ENCODE results near the gene COL9A1. TPM values are rescaled to one million over a fixed set of nuclear protein-coding genes. Genes with fewer than 3 reads are reported as not detected.
"Not testable (repeated sequence)": the region's sequence is repeated elsewhere in the genome, so short reads cannot be mapped to it uniquely, and the experiment has no call there.

The COL9A1 gene
- polyA plus RNA-seq, 2 of the 4 experiments (the other 2 are of a cell fraction): 0.03 TPM; not detected in 1

DNA sequence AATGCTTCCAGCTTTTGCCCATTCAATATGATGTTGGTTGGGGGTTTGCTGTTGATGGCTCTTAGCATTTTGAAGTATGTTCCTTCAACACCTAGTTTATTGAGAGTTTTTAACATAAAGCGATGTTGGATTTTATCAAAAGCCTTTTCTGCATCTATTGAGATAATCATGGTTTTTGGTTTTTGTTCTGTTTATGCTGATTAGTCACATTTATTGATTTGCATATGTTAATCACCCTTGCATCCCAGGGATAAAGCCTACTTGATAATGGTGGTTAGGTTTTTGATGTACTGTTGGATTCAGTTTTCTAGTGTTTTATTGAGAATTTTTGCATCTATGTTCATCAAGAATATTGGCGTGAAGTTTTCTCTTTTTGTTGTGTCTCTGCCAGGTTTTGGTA, 40.4 kb upstream of the COL9A1 start:
- Histone ChIP-seq H3K4me2 (no peak overlapping the region), H3K4me3 (no peak overlapping the region), H3K9me3 (no peaks in the 10 kb centered on the region), H3K4me1 (peaks cover 5% of the 10 kb centered on the region; the same call in 1 of the 3 replicates), H3K27ac (no peak overlapping the region)
- FAIRE-seq (no peak), ATAC-seq (no peak), DNase-seq (ENCODE audit: low read depth in 1 of 2, low spot score in 1 of 2) (no peak)
- CTCF ChIA-PET: interaction anchor here (1.3 kb wide), 1 partner anchor 28 kb away, joined by 3 read pairs; no protein-coding TSS in a partner anchor
- POLR2A ChIA-PET: no interaction called here
- 72% methylated on average over 2 of the region's 2 CpGs for WGBS (ENCODE audit: missing lambda C conversion rate)
- TF ChIP-seq EP300 (IDR thresholded peaks at IDR 0.05) (no peak), RFX5 (IDR thresholded peaks at IDR 0.05) (no peak), CHD2 (IDR thresholded peaks at IDR 0.05; ENCODE audit: low read length, partially characterized antibody) (no peak), RNF2 (IDR thresholded peaks at IDR 0.05; ENCODE audit: borderline replicate concordance, low read depth) (no peak), FOSB (CRISPR knock-in tag; IDR thresholded peaks at IDR 0.05) (no peak), MAFK (IDR thresholded peaks at IDR 0.05; ENCODE audit: partially characterized antibody) (peak; percentile 67)
- TF ChIP-seq, protein P1, sequence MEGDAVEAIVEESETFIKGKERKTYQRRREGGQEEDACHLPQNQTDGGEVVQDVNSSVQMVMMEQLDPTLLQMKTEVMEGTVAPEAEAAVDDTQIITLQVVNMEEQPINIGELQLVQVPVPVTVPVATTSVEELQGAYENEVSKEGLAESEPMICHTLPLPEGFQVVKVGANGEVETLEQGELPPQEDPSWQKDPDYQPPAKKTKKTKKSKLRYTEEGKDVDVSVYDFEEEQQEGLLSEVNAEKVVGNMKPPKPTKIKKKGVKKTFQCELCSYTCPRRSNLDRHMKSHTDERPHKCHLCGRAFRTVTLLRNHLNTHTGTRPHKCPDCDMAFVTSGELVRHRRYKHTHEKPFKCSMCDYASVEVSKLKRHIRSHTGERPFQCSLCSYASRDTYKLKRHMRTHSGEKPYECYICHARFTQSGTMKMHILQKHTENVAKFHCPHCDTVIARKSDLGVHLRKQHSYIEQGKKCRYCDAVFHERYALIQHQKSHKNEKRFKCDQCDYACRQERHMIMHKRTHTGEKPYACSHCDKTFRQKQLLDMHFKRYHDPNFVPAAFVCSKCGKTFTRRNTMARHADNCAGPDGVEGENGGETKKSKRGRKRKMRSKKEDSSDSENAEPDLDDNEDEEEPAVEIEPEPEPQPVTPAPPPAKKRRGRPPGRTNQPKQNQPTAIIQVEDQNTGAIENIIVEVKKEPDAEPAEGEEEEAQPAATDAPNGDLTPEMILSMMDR (IDR thresholded peaks at IDR 0.05): no peak

- H3K4me2 ChIP-seq; DNase-seq (ENCODE audit: low read depth in 1 of 2, low spot score in 1 of 2); POLR2A ChIA-PET; H3K9me3 ChIP-seq; FAIRE-seq; CTCF ChIA-PET; H3K4me3 ChIP-seq; H3K27ac ChIP-seq; ATAC-seq; H3K4me1 ChIP-seq: not testable (repeated sequence)
- 54% methylated on average over 2 of the region's 2 CpGs for WGBS (ENCODE audit: missing lambda C conversion rate)
These were observed 36.9 kb upstream of the COL9A1 start for GRCh38 chr6:70339810-70340209.

GRCh38 chr6:70338775-70339174, 35.9 kb upstream of the COL9A1 start:
- DNase-seq (ENCODE audit: low read depth in 1 of 2, low spot score in 1 of 2) (no peak), ATAC-seq (no peak), FAIRE-seq (no peak)
- Histone ChIP-seq H3K4me3 (no peak overlapping the region), H3K27ac (no peak overlapping the region), H3K4me1 (no peaks in the 10 kb centered on the region), H3K9me3 (no peaks in the 10 kb centered on the region), H3K4me2 (no peak overlapping the region)
- ChIA-PET POLR2A (no interaction called here), CTCF (no interaction called here)
- TF ChIP-seq SMC3 (IDR thresholded peaks at IDR 0.05): no peak
- no peak for TF ChIP-seq EP300 (IDR thresholded peaks at IDR 0.05)
- no peak for TF ChIP-seq CEBPB (IDR thresholded peaks at IDR 0.05)
- TF ChIP-seq, protein P2, sequence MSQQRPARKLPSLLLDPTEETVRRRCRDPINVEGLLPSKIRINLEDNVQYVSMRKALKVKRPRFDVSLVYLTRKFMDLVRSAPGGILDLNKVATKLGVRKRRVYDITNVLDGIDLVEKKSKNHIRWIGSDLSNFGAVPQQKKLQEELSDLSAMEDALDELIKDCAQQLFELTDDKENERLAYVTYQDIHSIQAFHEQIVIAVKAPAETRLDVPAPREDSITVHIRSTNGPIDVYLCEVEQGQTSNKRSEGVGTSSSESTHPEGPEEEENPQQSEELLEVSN (IDR thresholded peaks at IDR 0.05; ENCODE audit: borderline replicate concordance, low read depth): no peak
- no peak for TF ChIP-seq MAFK (IDR thresholded peaks at IDR 0.05; ENCODE audit: partially characterized antibody)
- TF ChIP-seq POLR2A (IDR thresholded peaks at IDR 0.05; ENCODE audit: low read length): no peak
- no peak for TF ChIP-seq RCOR1 (IDR thresholded peaks at IDR 0.05; ENCODE audit: low read depth, low read length)

DNA sequence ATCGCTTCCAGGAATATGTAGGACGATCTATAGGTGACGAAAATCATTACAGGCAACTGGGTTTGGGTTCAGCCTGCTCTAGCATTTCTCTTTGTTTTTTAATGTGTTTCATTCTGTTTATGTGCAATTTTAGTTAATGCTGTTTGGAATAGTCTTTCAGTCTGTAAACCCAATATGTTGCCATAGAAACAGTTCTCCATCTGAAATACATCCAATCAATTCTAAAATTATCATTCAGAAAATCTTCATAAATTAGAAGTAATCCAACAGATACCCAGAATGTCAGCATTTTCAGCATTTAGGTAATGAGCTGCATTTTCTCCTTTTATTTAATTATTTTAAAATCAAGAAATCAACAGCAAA, 34.8 kb upstream of the COL9A1 start:
- DNase-seq (ENCODE audit: low read depth in 1 of 2, low spot score in 1 of 2) (no peak), FAIRE-seq (no peak), ATAC-seq (no peak)
- no peak for TF ChIP-seq SREBF2 (IDR thresholded peaks at IDR 0.05)
- no peak for TF ChIP-seq ESRRA (IDR thresholded peaks at IDR 0.05; ENCODE audit: borderline replicate concordance, low read length)
- TF ChIP-seq EP300 (IDR thresholded peaks at IDR 0.05): no peak
- TF ChIP-seq ELK1 (IDR thresholded peaks at IDR 0.05; ENCODE audit: low read depth, low read length): no peak
- no peak for TF ChIP-seq SMC3 (IDR thresholded peaks at IDR 0.05)
- 51% methylated on average over 3 of the region's 3 CpGs for WGBS (ENCODE audit: missing lambda C conversion rate)
- Histone ChIP-seq H3K4me2 (no peak overlapping the region), H3K4me3 (no peak overlapping the region), H3K27ac (no peak overlapping the region), H3K4me1 (no peaks in the 10 kb centered on the region), H3K9me3 (no peaks in the 10 kb centered on the region)
- ChIA-PET CTCF (no interaction called here), POLR2A (no interaction called here)
